Prostate gland (tissue), 2 donors: ENCODE results near the gene CBX6. TPM values are rescaled to one million over a fixed set of nuclear protein-coding genes. Genes with fewer than 3 reads are reported as not detected.

Experiments
- DNase-seq: peaks from one replicate; pipeline ENCODE4 v3.0.0-alpha.2; 2019; ENCODE audit warnings: low spot score
- H3K27ac ChIP-seq, 2 donors: fragments of 200-600 bp; sonication (generic); 2 replicates each; pipeline ENCODE4 v1.5.1; 2017 to 2019
- H3K27me3 ChIP-seq: fragments of 200-600 bp; sonication (generic); replicated peaks from 2 replicates; pipeline ENCODE4 v1.5.1; 2019; ENCODE audit not compliant: insufficient read depth
- H3K36me3 ChIP-seq, 2 donors: fragments of 200-600 bp; sonication (generic); 1 replicate in 1 of 2; 2 replicates in 1 of 2; pipeline versions ENCODE4 v1.5.1 to v1.8.1; 2017 to 2019
- H3K4me1 ChIP-seq: fragments of 200-600 bp; sonication (generic); replicated peaks from 2 replicates; pipeline ENCODE4 v1.5.1; 2019
- H3K4me3 ChIP-seq, 2 donors: fragments of 200-600 bp; sonication (generic); 2 replicates each; pipeline ENCODE4 v1.5.1; 2017 to 2019
- H3K9me3 ChIP-seq: fragments of 200-600 bp; sonication (generic); 2 replicates; pipeline ENCODE4 v1.5.1; 2017
- CTCF ChIP-seq, 4 experiments: fragments of 200-600 bp in 2 of 4; fragments of 450-650 bp in 2 of 4; sonication (generic) in 2 of 4; IDR thresholded peaks; 1 replicate in 3 of 4; 2 replicates in 1 of 4; pipeline ENCODE4 v1.5.1; 2016 to 2019; ENCODE audit warnings: antibody characterized with exemption in 4 of 4, mild to moderate bottlenecking in 2 of 4, moderate library complexity in 2 of 4
- POLR2A ChIP-seq: fragments of 450-650 bp; IDR thresholded peaks from one replicate; pipeline ENCODE4 v1.6.1; 2016; ENCODE audit warnings: antibody characterized with exemption, mild to moderate bottlenecking
- POLR2AphosphoS5 ChIP-seq: sonication (generic); formaldehyde crosslinking; IDR thresholded peaks from one replicate; pipeline ENCODE4 v1.6.1; 2017; ENCODE audit warnings: antibody characterized with exemption
- WGBS: methylation state at CpG from one replicate; pipeline ENCODE4 v1.1.5; 2018; 5-methylcytosine and 5-hydroxymethylcytosine counted together
- intact Hi-C: fragments of 100-400 bp; cut with DNase I; formaldehyde crosslinking; loops from one replicate; pipeline ENCODE4 v1.14.2; 2022
- total RNA-seq, 2 donors: library from RNA; depleted of rRNA; stranded (reverse); fragments of >200 nt; gene quantifications; one replicate each; pipeline ENCODE4 v1.1.0, GENCODE V29; 2016

CBX6 gene
- total RNA-seq, 2 donors from 2014 or later: 39.9 to 56.2 TPM

GRCh38 chr22:38881997-38882879 lies 10.2 kb upstream of the CBX6 start:
- no peaks in the 10 kb centered on the region for H3K9me3 ChIP-seq
- 43% methylated on average over 8 of the region's 8 CpGs for WGBS
- peak overlapping the region; percentile 63 to 80 for H3K27ac ChIP-seq
- TF ChIP-seq POLR2A: no peak
- no peak for TF ChIP-seq POLR2AphosphoS5
- TF ChIP-seq CTCF (IDR thresholded peaks at IDR 0.05): no peak
- H3K27me3 ChIP-seq: no peaks in the 10 kb centered on the region
- H3K36me3 ChIP-seq: no peaks in the 10 kb centered on the region
- no peak for DNase-seq
- H3K4me1 ChIP-seq: no peaks in the 10 kb centered on the region
- no peak overlapping the region for H3K4me3 ChIP-seq
- intact Hi-C loops: no loop called here

- intact Hi-C loops: no loop called here
- Histone ChIP-seq H3K36me3 (no peaks in the 10 kb centered on the region), H3K27ac (peak overlapping the region; percentile 63 to 80), H3K4me3 (no peak overlapping the region), H3K27me3 (no peaks in the 10 kb centered on the region), H3K4me1 (no peaks in the 10 kb centered on the region), H3K9me3 (no peaks in the 10 kb centered on the region)
- DNase-seq: peak; percentile 75
- 0% methylated on average over 9 of the region's 9 CpGs for WGBS
- TF ChIP-seq POLR2AphosphoS5: peak; percentile 94
- TF ChIP-seq CTCF (IDR thresholded peaks at IDR 0.05): peak in 2 of 4 experiments; percentile 35 to 36
- TF ChIP-seq POLR2A: no peak
These were observed 9.5 kb upstream of the CBX6 start for GRCh38 chr22:38881464-38881871.

- 92% methylated on average over 5 of the region's 5 CpGs for WGBS
- Histone ChIP-seq H3K27ac (no peak overlapping the region), H3K4me1 (no peaks in the 10 kb centered on the region), H3K4me3 (no peak overlapping the region), H3K9me3 (no peaks in the 10 kb centered on the region), H3K27me3 (no peaks in the 10 kb centered on the region), H3K36me3 (no peaks in the 10 kb centered on the region)
- DNase-seq: no peak
- intact Hi-C loops: no loop called here
- TF ChIP-seq CTCF (IDR thresholded peaks at IDR 0.05) (no peak), POLR2A (no peak), POLR2AphosphoS5 (no peak)
These were observed 7.9 kb upstream of the CBX6 start for GRCh38 chr22:38879961-38880360.

- no peaks in the 10 kb centered on the region for H3K27me3 ChIP-seq
- 85% methylated on average over 5 of the region's 5 CpGs for WGBS
- H3K4me1 ChIP-seq: no peaks in the 10 kb centered on the region
- H3K4me3 ChIP-seq: no peak overlapping the region
- intact Hi-C loops: no loop called here
- no peak overlapping the region for H3K27ac ChIP-seq
- H3K36me3 ChIP-seq: no peaks in the 10 kb centered on the region
- H3K9me3 ChIP-seq: no peaks in the 10 kb centered on the region
- DNase-seq: no peak
- no peak for TF ChIP-seq POLR2A
- no peak for TF ChIP-seq CTCF (IDR thresholded peaks at IDR 0.05)
- no peak for TF ChIP-seq POLR2AphosphoS5
These were observed 7.2 kb upstream of the CBX6 start for GRCh38 chr22:38879108-38879729.
